Suppressor macrophage treated with lipopolysaccharide for 4 hours (primary cell): ENCODE measurements around the gene DTL.
A peak's percentile ranks its signal among the peaks of the same experiment; 100 is the strongest.

Source experiments
- DNase-seq: peaks from one replicate; pipeline ENCODE4 v3.0.0-alpha.2; 2020

DTL gene

GRCh38 chr1:212035835-212036605 lies 472 bp downstream of the DTL start:
- no peak for DNase-seq

DNA sequence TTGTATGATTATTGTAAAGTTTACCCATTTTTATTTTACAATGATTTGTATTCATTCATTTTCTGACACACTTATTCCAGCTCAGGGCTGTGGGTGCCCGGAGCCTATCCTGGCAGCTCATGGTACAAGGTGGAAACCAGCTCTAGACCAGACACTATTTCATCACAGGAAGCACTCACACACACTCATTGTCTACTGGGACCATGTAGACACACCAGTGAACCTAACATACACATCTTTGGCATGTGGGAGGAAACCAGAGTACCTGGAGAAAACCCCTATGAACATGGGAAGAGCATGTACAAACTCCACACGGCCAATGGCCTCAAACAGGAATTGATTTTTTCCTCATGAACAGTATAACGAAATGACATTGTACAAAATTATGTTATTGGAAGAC lies 2.4 kb downstream of the DTL start:
- no peak for DNase-seq

DNA sequence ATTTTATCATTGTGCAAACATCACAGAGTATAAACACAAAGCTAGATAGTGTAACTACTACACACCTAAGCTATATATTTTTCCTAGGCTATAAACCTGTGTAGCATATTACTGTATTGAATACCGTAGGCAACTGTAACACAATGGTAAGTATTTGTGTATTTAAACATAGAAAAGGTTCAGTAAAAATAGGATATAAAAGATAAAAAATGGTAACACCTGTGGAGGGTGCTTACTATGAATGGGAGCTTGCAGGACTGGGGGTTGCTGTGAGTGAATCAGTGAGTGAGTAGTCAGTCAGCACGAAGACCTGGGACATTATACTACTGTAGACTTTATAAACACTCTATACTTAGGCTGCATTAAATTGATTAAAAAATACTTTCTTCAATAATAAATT lies 4.1 kb downstream of the DTL start:
- DNase-seq: no peak

GRCh38 chr1:212040629-212041412 lies 5.3 kb downstream of the DTL start:
- DNase-seq: no peak

GRCh38 chr1:212042436-212042835 lies 6.9 kb downstream of the DTL start:
- no peak for DNase-seq

- DNase-seq: no peak
Measured at GRCh38 chr1:212044851-212045250, 9.3 kb downstream of the DTL start.

GRCh38 chr1:212045981-212046380 lies 10.4 kb downstream of the DTL start:
- no peak for DNase-seq

GRCh38 chr1:212053993-212054392 lies 18.4 kb downstream of the DTL start:
- no peak for DNase-seq

DNA sequence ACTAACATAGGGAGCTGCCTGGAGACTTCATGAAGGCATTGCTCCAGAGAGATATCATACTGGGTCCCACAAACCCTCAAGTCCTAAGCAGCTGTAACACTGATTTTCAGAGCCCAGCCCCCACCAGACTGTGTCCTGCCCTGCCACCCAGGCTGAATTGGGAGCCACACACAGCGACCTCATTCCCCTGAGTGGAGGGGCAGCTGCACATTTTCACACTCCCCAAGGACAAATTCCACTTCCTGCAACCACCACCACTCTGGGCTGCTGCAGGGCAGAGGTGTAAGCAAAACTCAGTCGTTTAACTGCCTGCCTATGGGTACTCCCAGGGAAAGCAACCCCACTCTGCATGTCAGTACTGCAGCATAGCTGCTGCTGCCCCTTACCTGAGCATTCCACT lies 19.8 kb downstream of the DTL start:
- no peak for DNase-seq

GRCh38 chr1:212060632-212061472 lies 25.3 kb downstream of the DTL start:
- DNase-seq: no peak

DNA sequence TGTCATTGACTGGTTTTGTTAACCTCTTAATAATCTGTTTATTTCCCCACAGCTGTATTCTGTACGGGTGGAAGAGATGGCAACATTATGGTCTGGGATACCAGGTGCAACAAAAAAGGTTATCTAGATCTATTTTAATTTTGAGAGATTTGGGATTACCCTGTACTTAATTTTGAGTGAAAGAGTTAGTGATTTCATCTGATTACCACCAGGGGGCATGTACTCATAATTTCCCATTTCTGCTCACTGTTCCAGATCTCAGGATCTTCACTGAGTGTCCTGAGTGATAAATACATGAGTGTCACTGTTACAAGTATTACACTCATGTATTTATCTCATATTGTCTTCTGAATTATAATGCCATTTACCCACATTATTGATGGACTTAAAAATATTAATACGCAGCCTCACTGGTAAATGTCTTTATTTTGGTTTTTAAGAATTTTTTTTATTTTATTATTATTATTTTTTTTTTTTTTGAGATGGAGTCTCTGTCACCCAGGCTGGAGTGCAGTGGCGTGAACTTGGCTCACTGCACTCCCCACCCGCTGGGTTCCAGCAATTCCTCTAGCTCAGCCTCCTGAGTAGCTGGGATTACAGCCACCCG lies 27.4 kb downstream of the DTL start:
- DNase-seq: peak; percentile 73

DNA sequence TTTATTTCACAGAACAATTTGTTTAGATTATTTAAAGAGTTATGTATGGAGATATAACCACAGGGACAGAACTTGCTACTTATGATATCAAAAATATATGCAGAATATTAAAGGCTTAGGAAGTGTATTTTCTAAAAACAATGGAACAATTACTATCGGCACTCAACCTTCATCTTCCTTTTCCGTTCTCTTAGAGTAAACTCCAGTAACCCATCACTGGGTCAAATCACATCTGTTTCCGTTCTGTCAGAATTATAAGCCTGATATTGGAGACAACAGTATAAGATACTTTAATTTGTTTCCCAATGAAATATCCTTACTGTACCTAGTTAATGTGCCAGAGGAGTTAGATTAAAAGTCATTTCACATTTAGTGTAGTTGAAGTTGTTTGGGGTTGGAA lies 32.2 kb downstream of the DTL start:
- no peak for DNase-seq

DNA sequence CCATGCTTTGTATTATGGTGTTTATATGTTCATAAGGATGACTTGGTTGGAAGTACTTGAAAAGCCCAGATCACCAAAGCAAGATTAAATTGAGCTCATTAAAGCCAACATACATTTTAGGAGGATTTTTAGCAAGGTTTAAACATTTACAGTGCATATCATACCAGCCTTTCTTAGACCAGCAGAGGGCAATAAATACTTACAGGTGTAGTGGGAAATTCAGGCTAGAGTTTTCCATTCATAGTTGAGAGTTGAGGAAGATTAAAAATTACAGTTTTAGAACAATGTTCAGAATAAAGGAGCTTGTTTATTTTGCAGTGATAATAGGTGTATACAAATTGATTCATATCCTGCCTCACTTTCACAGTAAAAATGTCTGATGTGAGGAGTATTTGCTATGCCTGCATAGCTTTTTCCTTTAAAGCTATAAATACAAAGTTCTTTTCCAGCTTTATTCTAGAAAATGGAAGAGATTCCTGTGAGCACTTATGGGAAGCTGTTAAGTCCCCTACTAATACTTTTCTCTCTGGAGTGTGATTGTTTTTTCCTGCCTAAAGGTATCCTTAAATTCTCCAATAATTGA lies 35.3 kb downstream of the DTL start:
- peak; percentile 53 for DNase-seq

GRCh38 chr1:212072047-212072446 lies 36.5 kb downstream of the DTL start:
- no peak for DNase-seq

DNA sequence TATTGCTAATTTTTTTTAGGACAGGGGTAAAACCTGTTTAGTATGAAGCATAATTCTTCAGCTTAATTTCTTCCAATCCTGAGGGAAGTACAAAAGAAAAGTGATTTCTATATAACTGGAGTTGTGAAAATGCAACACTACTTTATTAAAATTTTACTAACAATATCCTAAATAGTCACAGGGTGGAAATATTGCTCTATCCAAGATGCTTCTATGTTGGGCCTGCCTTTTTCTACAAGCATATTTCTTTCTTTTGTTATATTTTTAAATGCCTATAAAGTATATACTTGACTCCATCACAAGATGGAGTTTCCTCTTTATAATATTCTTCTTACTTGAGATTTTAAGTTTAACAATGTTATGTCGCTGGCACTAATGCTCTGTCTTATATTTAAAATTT lies 37.9 kb downstream of the DTL start:
- no peak for DNase-seq

DNA sequence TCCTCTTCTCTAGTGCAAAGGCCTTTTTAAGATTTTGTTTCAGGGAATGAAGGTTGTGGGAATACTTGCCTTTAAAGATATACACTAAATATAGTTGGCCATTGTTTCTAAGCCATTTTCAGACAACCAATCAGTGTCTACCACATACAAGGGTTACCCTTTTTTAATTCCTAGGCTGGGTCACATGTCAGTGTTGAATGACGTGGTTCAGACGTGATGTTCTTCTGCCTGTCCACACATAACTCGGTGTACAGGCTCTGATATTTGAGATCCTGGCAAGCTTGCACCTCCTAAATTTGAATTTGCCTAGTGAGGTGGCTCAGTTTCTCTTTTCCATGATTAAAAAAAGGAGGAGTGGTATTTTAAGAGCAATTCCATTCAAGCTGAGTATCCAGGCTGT lies 38.8 kb downstream of the DTL start:
- no peak for DNase-seq

DNA sequence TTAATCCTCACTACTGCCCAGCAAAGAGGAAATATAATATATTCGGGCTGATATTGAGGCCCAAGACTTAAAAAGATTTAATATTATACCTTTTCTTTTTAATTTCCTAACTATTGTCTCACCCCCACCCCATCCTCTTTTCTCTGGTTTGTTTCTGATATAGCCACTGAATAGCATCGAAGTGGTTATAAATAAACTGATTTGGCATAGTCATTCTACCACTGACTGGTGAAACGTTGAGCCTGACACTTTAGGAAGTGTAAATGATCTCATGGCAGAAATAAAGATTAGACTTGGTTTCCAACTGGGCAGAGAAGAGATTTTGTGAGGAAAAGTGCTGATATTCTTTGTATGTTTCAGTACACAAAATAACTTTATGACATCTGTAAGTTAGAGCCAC lies 39.3 kb downstream of the DTL start:
- no peak for DNase-seq

DNA sequence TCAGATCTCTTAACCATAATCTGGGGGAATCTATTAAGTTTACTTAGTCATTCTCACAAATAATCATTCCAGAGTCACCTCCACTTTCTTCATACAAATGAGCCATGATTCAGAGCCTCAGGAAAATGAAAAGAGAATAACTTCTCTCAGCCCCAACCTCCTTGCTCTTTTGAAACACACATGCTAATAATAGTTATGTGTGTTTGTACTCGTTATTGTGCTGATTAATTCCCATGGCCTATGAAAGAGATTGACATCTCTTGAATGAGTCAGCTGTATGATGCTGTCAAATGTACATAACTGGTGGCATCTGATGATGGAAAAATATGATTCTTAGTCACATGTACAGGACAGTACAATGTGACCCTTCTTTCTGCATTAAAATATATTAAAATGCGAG lies 41.5 kb downstream of the DTL start:
- DNase-seq: peak; percentile 74

GRCh38 chr1:212078826-212079225 lies 43.3 kb downstream of the DTL start:
- DNase-seq: no peak

DNA sequence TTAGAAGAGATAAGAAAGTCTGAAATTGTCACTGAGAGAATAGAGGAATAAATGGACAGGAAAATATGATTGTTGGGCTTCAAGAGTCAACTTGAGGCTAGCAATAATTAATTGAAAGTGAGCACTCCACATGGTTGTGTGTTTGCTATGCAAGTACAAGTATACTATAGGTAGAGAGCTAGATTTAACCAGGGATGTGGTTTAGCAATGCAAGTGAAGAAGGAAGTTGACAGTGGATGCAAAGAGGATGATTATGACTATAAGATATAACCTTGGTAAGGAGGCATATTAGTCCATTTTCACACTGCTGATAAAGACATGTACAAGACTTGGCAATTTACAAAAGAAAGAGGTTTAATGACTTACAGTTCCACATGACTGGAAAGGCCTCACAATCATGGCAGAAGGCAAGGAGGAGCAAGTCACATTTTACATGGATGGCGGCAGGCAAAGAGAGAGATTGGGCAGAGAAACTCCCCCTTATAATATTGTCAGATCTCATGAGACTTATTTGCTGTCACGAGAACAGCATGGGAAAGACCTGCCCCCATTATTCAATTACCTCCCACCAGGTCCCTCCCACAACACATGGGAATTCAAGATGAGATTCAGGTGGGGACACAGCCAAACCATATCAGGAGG lies 47.3 kb downstream of the DTL start:
- DNase-seq: no peak

DNA sequence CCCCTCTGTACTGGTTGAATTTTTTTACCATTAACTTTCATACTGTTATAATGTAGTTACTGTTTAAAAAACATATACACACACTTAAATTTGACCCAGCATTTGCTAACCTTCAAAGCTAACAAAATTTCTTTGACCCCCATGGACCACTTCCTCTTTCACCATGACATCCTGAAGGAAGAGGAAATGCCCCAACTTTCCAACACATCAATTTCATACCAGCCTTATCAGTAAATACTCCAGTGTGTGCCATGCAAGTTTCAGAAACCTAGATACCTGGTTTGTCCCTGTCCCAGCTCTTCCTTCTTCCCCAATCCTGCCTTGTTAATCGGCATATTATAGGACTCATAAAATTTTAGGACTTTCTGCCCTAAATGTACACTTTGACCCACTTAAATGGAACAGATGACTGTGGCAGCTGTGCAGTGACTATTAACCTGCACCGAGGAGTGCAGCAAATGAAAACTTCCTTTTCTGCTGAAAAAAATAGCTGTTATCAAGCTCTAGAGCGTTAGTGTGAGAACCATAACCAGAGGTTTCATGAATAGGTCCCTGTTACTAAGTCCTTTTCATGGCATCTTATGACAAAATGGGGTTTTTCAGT lies 54.1 kb downstream of the DTL start:
- peak; percentile 31 for DNase-seq
